Kidney epithelial cell (primary cell): ENCODE results near the gene ZNF579. TPM values are rescaled to one million over a fixed set of nuclear protein-coding genes. Genes with fewer than 3 reads are reported as not detected.

Experiments
- DNase-seq: peaks from one replicate; pipeline ENCODE4 v3.0.0-alpha.2; 2010; ENCODE audit warnings: low read depth
- H3K27me3 ChIP-seq: 2 replicates; pipeline ENCODE4 v1.6.0; 2011; ENCODE audit warnings: low read length; ENCODE audit not compliant: control insufficient read depth, insufficient read depth
- H3K36me3 ChIP-seq: 2 replicates; pipeline ENCODE4 v1.5.1; 2011; ENCODE audit warnings: low read length; ENCODE audit not compliant: control insufficient read depth, insufficient read depth
- H3K4me3 ChIP-seq: 2 replicates; pipeline ENCODE4 v1.5.1; 2011; ENCODE audit warnings: low read depth, mild to moderate bottlenecking, control low read depth, low read length
- total RNA-seq: library from RNA; depleted of rRNA; stranded (reverse); fragments of >200 nt; gene quantifications from 2 replicates; pipeline ENCODE4 v1.2.3, GENCODE V29; 2015
- TF ChIP-seq, protein P1 (sequence below): IDR thresholded peaks from 2 replicates; pipeline ENCODE4 v1.5.1; 2011; ENCODE audit warnings: mild to moderate bottlenecking, moderate library complexity, low read length, control low read depth, inconsistent platforms; ENCODE audit not compliant: insufficient read depth, poor library complexity, severe bottlenecking

The ZNF579 gene
- total RNA-seq, 1 donor from 2014 or later, result 14.4 TPM

DNA sequence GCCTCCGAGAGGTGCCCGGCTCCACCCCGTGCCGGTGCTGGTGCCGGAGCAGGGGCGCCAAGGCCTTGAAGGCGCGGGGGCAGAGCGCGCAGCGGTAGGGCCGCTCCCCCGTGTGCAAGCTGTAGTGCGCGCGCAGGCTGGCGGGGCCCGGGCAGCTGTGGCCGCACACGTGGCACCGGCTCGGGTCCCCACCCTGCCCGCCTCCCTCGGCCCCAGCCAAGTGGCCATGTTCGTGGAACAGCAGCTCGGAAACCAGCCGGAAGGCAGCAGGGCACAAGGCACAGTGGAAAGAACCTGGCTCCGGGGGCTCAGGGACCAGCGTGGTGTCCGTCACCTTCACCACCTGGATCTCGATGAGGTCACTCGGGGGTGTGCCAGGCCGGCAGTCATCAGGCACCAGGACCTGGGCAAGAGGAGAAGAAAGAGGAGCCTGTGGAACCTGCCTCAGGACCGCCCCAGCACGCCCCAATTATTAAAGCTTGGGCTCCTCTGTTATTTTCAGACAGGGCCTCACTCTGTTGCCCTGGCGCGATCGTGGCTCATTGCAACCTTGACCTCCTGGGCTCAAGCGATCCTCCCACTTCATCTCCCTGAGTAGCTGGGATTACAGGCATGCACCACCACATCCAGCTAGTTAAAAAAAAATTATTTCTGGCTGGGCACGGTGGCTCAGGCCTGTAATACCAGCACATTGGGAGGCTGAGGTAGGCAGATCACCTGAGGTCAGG lies 41.8 kb upstream of the ZNF579 start:
- TF ChIP-seq, protein P1, sequence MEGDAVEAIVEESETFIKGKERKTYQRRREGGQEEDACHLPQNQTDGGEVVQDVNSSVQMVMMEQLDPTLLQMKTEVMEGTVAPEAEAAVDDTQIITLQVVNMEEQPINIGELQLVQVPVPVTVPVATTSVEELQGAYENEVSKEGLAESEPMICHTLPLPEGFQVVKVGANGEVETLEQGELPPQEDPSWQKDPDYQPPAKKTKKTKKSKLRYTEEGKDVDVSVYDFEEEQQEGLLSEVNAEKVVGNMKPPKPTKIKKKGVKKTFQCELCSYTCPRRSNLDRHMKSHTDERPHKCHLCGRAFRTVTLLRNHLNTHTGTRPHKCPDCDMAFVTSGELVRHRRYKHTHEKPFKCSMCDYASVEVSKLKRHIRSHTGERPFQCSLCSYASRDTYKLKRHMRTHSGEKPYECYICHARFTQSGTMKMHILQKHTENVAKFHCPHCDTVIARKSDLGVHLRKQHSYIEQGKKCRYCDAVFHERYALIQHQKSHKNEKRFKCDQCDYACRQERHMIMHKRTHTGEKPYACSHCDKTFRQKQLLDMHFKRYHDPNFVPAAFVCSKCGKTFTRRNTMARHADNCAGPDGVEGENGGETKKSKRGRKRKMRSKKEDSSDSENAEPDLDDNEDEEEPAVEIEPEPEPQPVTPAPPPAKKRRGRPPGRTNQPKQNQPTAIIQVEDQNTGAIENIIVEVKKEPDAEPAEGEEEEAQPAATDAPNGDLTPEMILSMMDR, result no peak
- no peak for DNase-seq
- no peaks in the 10 kb centered on the region for H3K27me3 ChIP-seq
- H3K36me3 ChIP-seq, result peaks cover 1% of the 10 kb centered on the region
- no peak overlapping the region for H3K4me3 ChIP-seq

- Histone ChIP-seq H3K4me3 (no peak overlapping the region), H3K36me3 (peaks cover 1% of the 10 kb centered on the region), H3K27me3 (no peaks in the 10 kb centered on the region)
- DNase-seq, result no peak
- TF ChIP-seq, protein P1, result no peak
These were observed 41.1 kb upstream of the ZNF579 start for GRCh38 chr19:55621673-55622231.

GRCh38 chr19:55621205-55621672 lies 40.6 kb upstream of the ZNF579 start:
- no peak overlapping the region for H3K4me3 ChIP-seq
- H3K36me3 ChIP-seq, result peaks cover 3% of the 10 kb centered on the region
- no peaks in the 10 kb centered on the region for H3K27me3 ChIP-seq
- TF ChIP-seq, protein P1, result no peak
- no peak for DNase-seq

- Histone ChIP-seq H3K27me3 (no peaks in the 10 kb centered on the region), H3K36me3 (peaks cover 3% of the 10 kb centered on the region), H3K4me3 (no peak overlapping the region)
- TF ChIP-seq, protein P1, result no peak
- no peak for DNase-seq
These were observed 40.0 kb upstream of the ZNF579 start for GRCh38 chr19:55620410-55621204.

DNA sequence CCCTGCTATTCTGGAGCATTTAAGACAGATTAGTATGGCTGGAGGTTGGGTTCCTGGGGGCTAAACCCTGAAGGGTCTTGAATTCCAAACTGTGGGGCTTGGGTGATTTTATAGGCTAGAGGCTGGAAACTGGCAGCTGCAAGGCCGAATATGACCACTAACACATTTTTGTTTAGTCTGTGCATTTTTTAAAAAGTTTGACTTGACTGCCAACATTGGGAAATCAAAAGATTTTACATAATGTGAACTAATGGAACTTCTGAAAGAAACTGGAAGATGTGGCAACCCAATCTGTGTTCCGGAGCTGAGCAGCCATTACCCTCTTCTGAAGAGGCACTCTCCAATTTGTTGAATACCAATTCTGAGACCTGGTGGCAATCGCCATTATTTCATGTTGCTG lies 38.6 kb upstream of the ZNF579 start:
- H3K36me3 ChIP-seq, result peaks cover 3% of the 10 kb centered on the region
- TF ChIP-seq, protein P1, result no peak
- H3K27me3 ChIP-seq, result no peaks in the 10 kb centered on the region
- H3K4me3 ChIP-seq, result no peak overlapping the region
- no peak for DNase-seq
